Breast epithelium (tissue), 3 donors: ENCODE results near the gene KRTCAP3.

ENCODE experiments used
- POLR2A ChIP-seq: fragments of 450-650 bp; IDR thresholded peaks from one replicate; pipeline ENCODE4 v1.6.1; 2016; ENCODE audit warnings: antibody characterized with exemption, mild to moderate bottlenecking, moderate library complexity
- POLR2AphosphoS5 ChIP-seq, 3 donors: sonication (generic); formaldehyde crosslinking; IDR thresholded peaks; one replicate each; pipeline ENCODE4 v1.6.1; 2017; ENCODE audit warnings: antibody characterized with exemption in 3 of 3
- TF ChIP-seq, protein P1 (sequence below), 3 donors: fragments of 450-650 bp; IDR thresholded peaks; one replicate each; pipeline ENCODE4 v1.5.1; 2016 to 2017; ENCODE audit warnings: antibody characterized with exemption in 3 of 3, mild to moderate bottlenecking in 3 of 3, moderate library complexity in 3 of 3

DNA sequence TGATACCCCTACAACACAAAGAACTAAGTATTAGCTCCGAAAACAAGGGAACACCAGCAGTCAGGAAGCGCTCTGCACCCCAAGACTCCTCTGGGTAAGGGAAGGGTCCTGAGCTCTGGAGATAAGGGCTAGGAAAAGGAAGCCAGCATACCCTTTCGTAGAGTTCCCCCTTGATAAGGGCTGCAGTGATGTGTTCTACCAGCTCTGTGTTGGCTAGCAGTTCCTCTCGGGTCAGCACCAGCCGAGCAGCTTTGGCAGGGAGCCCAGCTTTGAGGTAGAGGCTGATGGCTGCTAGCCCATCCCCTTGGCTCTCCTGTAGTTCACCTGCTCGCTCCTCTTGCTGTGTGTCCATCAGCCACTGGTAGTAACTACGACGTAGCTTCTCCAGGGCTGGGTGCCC is 18.9 kb downstream of the KRTCAP3 start:
- TF ChIP-seq, protein P1, sequence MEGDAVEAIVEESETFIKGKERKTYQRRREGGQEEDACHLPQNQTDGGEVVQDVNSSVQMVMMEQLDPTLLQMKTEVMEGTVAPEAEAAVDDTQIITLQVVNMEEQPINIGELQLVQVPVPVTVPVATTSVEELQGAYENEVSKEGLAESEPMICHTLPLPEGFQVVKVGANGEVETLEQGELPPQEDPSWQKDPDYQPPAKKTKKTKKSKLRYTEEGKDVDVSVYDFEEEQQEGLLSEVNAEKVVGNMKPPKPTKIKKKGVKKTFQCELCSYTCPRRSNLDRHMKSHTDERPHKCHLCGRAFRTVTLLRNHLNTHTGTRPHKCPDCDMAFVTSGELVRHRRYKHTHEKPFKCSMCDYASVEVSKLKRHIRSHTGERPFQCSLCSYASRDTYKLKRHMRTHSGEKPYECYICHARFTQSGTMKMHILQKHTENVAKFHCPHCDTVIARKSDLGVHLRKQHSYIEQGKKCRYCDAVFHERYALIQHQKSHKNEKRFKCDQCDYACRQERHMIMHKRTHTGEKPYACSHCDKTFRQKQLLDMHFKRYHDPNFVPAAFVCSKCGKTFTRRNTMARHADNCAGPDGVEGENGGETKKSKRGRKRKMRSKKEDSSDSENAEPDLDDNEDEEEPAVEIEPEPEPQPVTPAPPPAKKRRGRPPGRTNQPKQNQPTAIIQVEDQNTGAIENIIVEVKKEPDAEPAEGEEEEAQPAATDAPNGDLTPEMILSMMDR (IDR thresholded peaks at IDR 0.05): no peak
- TF ChIP-seq POLR2A (no peak), POLR2AphosphoS5 (IDR thresholded peaks at IDR 0.05) (no peak)
